Endometrial microvascular endothelial cells (primary cell): ENCODE data around the gene CAMK1. TPM values are rescaled to one million over a fixed set of nuclear protein-coding genes. Genes with fewer than 3 reads are reported as not detected.

Experiments used
- in situ Hi-C: cut with HindIII; loops from 2 replicates; pipeline ENCODE4 v1.10.0; 2017; ENCODE audit warnings: low sequenced_read_pairs, low pct_unique_long_range_greater_than_20kb; ENCODE audit errors: inconsistent ontology term
- total RNA-seq: library from RNA; depleted of rRNA; stranded (reverse); fragments of >200 nt; gene quantifications from one replicate; pipeline ENCODE4 v1.2.3, GENCODE V29; 2015; ENCODE audit errors: inconsistent ontology term

Gene CAMK1
- total RNA-seq, 1 donor from 2014 or later: 38.9 TPM

DNA sequence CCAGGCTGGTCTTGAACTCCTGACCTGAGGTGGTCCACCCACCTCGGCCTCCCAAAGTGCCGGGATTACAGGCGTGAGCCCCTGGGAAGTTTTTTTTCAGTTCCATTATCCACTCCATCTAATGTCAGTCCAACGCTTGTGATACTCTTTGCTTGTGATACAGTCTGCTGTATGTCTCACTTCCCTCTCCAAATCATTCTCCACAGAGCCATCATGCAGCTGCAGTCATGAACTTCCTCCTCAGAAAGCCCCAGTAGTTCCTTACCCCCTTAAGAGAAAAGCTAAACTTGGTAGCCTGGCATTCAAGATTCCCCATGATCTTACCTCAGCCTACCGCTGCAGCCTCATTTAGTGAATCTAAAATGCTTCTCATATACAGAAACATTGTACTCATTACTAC is 25.5 kb upstream of the CAMK1 start:
- in situ Hi-C loops: no loop called here

GRCh38 chr3:9794400-9794799 is 24.7 kb upstream of the CAMK1 start:
- in situ Hi-C loops: no loop called here

GRCh38 chr3:9793161-9793781 is 23.5 kb upstream of the CAMK1 start:
- in situ Hi-C loops: no loop called here

DNA sequence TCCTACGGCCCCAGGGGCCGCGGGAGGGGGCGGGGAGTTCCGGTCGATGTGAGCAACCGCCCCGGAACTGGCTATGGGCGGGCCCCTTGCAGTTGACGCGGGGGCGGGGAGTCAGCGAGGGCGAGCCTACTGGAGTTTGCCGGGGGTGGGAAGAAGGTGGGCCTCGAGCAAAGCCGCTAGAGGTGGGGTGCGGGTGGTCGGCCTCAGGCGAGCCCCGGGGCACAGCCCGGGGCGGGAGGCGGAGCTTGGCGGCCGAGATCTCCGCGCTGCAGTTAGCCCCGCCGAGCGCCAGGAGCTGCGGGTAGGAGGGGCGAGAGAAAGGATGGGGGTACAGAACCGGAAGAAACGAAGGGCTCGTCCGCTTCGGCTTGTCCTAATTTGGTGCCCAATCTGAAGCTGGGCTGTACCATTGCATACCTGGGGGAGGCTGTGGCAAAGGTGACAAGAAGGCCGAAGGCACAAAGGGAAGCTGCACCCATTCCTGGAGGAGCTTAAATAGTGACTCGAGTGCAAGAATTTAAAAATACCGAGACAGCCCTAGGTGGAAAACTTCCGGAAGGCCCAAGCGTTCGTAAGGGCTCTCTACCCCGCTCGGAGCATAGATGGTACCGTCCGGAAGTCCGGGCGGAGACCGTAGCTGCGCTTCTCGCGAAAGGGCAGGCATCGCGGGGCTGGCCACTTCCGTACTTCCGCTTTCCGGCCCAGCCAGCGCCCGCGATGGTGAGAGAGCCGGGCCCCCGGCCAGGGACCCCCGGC is 22.8 kb upstream of the CAMK1 start, which contains the start of the genes ARPC4 and TADA3:
Gene ARPC4 (plus strand): TSS at position 678 of the 756 bp plus-strand sequence. CDS start 40 bp downstream, at position 718.
Gene TADA3 (minus strand): TSS at position 69 of the 756 bp plus-strand sequence. CDS start 1,007 bp downstream, outside the sequence.
- in situ Hi-C loops: no loop called here

DNA sequence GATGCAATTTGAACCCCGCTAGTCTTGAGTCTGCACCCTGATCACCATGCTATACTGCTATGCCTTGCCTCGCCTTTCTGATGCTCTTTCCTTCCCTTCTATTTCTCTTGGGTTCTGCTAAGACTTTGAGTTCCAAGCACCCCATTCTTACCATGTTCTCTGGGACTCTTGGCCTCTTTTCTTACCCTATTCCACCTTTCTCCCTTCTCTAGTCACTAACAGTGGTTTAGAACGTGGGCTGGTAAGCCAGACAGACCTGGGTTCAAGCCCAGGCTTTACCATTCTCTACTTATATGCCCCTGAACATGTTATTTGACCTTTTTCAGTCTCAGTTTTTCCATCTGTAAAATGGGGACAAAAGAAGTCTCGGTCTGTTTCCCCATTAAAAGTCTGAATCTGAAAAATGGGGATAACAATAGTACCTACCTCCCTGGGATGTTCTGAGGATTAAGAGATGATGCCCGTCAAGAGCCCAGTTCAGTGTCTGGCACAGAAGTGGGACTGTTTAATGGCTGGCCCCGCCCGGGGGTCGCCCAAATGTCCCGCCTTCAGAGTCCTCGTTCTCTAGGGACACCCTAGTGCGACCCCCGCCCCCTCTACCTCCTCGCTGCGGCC is 22.1 kb upstream of the CAMK1 start:
- in situ Hi-C loops: no loop called here

GRCh38 chr3:9791127-9791526 is 21.4 kb upstream of the CAMK1 start:
- in situ Hi-C loops: no loop called here

DNA sequence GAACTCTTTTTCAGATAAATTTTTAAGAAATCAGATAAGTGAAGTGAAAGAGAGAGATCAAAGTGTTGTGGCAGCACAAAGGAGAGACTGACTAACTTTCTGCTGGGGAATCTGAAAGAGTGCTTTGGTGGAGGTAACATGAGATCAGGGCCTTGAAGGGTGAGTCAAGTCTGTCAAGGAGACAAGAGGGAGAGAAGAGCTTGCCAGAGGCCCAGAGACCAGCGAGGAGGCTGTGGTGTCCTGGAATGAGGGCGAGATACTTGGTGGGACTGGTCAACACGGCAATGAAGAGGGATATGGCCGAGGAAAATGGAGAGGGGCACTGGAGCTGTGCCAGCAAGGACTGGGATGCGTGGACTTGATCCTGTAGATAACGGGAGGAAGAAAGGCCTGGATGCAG is 18.0 kb upstream of the CAMK1 start:
- in situ Hi-C loops: no loop called here

DNA sequence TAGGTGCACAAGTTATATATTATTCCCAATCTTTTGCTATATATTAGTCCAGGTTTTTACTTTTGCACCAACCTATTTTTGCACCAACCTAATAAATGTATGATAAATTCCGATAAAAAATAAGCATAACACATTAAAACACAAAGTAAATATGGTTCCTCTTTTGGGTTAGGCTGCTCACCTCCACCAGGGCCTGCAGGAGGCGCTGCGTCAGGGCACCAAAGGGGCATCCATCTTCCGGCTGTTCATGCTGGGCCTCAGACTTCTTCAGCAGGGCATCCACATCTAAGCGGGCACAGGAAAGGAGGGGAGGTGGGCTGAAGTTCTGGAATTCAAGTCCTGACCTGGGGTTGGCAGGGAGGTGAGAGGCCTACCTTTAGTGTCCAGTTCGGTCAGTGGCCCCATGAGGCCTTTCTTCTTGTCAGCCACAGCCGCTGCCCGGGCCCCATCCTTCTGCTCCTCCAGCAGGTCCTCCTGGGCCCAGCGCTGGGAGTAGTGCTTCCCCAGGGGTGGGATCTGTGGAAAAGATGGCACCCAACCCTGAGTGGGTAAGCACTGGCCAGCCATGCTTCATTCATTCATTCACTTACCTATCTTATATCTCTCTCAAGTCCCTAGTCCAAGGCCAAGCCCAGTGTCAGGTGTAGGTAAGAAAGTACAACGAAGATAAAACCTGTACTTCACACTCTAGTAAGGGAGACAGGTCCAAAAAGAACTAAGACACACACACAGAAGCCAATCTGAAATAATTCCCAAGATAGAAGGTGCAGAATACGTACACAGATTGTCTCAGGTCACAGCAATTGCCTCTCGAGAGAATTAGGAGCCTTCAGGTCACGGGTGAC is 17.3 kb upstream of the CAMK1 start:
- in situ Hi-C loops: no loop called here

DNA sequence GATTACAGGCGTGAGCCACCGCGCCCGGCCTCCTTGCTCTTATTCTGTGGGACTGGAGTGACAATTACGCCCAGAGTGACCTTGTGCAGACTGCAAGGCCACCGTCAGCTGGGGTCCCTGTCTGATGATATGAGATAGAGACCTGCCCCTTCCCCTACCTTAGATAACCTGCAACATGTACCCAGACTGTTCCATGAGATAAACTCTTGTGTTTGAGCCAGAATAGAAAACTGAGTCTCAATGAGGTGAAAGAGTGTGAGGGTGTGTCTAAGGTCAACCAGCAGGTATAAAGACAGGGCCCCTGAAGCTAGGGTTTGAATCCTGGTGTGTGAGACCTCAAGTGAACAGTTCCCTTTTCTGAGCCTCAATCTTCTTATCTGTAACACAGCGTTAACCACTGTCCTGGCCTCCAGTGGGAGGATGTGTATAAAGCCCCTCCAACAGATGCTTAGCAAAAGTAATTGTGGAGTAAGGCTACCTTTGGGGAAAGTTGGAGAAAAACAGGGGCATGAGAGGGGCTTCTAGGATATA is 16.5 kb upstream of the CAMK1 start:
- in situ Hi-C loops: no loop called here

DNA sequence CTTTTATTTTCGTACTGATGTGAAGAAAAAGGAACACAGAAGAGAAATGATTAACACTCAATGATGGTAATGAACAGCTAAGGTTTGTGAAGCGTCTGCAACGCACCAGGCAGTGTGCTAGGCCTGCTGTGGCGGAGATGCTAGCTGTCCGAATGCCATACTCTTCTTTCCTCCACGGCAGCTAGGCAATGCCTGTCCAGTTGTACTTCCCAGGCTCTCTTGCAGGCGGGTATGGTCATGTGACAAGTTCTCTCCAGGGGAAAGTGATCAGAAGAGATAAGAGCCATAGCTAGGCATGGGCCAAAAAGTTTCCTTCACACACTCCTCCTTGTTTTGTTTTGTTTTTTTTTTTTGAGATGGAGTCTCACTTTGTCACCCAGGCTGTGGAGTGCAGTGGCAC is 15.9 kb upstream of the CAMK1 start:
- in situ Hi-C loops: no loop called here

- in situ Hi-C loops: no loop called here
Observed at GRCh38 chr3:9784965-9785364, 15.2 kb upstream of the CAMK1 start.

- in situ Hi-C loops: no loop called here
Observed at GRCh38 chr3:9783954-9784353, 14.2 kb upstream of the CAMK1 start.

DNA sequence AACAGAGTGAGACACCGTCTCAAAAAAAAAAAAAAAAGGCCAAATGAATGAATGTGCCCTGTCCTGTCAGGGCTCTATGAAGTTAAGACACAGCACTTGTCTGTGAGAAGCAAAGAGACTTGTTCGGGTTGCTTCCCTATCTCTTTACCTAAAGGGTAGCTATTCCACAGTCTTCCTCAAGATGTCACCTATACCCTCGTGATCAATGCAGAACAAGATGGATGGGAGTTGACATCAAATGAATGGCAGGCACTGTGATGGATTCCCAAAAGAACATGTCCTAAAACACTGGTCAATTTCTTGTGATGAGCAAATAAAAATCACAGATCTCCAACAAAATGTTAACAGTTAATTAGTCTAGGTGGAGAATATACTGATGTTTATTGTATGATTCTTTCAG is 13.0 kb upstream of the CAMK1 start:
- in situ Hi-C loops: no loop called here

DNA sequence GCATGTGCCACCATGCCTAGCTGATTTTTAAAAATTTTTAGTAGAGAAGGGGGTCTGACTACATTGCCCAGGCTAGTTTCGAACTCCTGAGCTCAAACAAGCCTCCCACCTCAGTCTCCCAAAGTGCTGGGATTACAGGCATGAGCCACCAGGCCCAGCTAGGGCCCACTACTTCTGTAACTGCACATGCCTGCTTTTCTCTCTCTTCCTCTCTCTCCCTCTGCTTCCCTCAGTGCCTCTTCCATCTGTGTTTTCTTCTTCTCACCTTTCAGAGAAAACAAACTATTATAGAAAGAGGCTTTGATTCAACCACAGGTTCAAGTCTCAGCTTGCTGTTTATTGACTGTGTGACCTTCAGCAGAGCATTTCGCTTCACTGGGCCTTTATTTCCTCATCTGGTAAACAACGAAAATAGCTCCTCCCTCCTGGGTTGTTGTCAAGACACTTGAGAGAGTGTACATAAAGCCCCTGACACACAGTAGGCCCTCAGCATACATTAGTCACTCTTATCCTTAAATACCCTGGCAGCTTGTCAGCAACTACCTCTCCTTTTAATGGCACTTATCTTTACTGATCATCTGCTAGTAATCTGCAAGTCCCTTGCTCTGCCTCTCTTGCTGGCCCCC is 12.3 kb upstream of the CAMK1 start:
- in situ Hi-C loops: no loop called here

GRCh38 chr3:9781551-9781950 is 11.8 kb upstream of the CAMK1 start:
- in situ Hi-C loops: no loop called here

DNA sequence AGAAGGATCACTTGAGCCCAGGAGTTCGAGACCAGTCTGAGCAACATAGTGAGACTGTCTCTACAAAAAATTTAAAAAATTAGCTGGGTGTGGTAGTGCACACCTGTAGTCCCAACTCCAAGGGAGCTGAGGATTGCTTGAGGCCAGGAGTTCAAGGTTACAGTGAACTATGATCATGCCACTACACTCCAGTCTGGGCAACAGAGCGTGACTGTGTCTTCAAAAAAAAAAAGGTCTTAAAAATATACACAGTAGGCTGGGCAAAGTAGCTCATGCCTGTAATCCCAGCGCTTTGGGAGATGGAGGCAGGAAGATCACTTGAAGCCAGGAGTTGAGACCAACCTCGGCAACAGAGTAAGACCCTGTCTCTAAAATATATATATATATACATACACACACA is 11.2 kb upstream of the CAMK1 start:
- in situ Hi-C loops: no loop called here

- in situ Hi-C loops: no loop called here
Observed at GRCh38 chr3:9780458-9780812, 10.7 kb upstream of the CAMK1 start.

- in situ Hi-C loops: no loop called here
Observed at GRCh38 chr3:9779721-9780457, 10.1 kb upstream of the CAMK1 start.
